BJ (cell line): Measurements from ENCODE around the gene HS6ST2. TPM values are rescaled to one million over a fixed set of nuclear protein-coding genes. Genes with fewer than 3 reads are reported as not detected.

Experiments
- CTCF ChIA-PET: fragments of 350-600 bp; formaldehyde crosslinking; extraction: SDS; loops from one replicate; lab custom pipeline; 2021; ENCODE audit warnings: antibody characterized with exemption, inconsistent platforms; lab: Yijun Ruan, JAX
- POLR2A ChIA-PET: fragments of 300-600 bp; sonication (Branson Sonifier 250); formaldehyde crosslinking; extraction: SDS; loops from one replicate; lab custom pipeline; 2021; ENCODE audit warnings: antibody characterized with exemption; lab: Charles Lee
- DNase-seq: peaks from one replicate; pipeline ENCODE4 v3.0.0-alpha.2; 2011; ENCODE audit warnings: low read depth
- H3K27me3 ChIP-seq: 2 replicates; pipeline ENCODE4 v1.6.0; 2011; ENCODE audit warnings: low read length; ENCODE audit not compliant: control insufficient read depth, insufficient read depth
- H3K36me3 ChIP-seq: 2 replicates; pipeline ENCODE4 v1.5.1; 2011; ENCODE audit warnings: low read length; ENCODE audit not compliant: control insufficient read depth, insufficient read depth
- H3K4me3 ChIP-seq: 2 replicates; pipeline ENCODE4 v1.5.1; 2011; ENCODE audit warnings: low read depth, mild to moderate bottlenecking, control low read depth, low read length
- polyA plus RNA-seq: library from polyadenylated mRNA; depleted of rRNA; stranded (reverse); fragments of >200 nt; gene quantifications from 2 replicates; pipeline ENCODE4 v1.2.3, GENCODE V29; 2011
- TF ChIP-seq, protein P1 (sequence below): IDR thresholded peaks from 2 replicates; pipeline ENCODE4 v1.5.1; 2011; ENCODE audit warnings: low read depth, mild to moderate bottlenecking, control low read depth, inconsistent platforms, low read length, moderate library complexity; ENCODE audit not compliant: insufficient read depth

HS6ST2 gene
- polyA plus RNA-seq, 1 experiment = not detected

DNA sequence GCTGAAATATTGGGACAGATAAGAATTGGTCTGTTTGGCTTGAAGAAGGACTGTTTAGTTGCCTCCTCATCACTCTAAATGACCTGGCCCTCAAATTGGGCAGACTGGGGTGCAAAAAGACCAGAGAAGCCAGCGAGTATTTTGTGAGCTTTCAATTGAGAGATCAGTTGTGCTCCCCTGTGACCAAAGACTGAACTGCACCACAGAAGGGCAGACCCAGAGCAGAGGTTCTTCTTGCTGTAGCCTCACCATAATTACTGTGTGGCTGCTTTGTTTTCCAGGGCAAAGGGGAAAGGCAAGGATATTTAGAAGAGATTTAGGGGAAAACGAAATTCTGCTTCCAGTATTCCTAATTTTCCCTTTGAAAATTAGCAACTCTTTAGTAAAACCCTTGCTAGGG is 365.5 kb downstream of the HS6ST2 start:
- DNase-seq = no peak
- Histone ChIP-seq H3K27me3 (no peaks in the 10 kb centered on the region), H3K36me3 (no peaks in the 10 kb centered on the region), H3K4me3 (no peak overlapping the region)
- CTCF ChIA-PET = interaction anchor here (2.2 kb wide), 1 partner anchor 300 kb away, joined by 10 read pairs; no protein-coding TSS in a partner anchor
- TF ChIP-seq, protein P1, sequence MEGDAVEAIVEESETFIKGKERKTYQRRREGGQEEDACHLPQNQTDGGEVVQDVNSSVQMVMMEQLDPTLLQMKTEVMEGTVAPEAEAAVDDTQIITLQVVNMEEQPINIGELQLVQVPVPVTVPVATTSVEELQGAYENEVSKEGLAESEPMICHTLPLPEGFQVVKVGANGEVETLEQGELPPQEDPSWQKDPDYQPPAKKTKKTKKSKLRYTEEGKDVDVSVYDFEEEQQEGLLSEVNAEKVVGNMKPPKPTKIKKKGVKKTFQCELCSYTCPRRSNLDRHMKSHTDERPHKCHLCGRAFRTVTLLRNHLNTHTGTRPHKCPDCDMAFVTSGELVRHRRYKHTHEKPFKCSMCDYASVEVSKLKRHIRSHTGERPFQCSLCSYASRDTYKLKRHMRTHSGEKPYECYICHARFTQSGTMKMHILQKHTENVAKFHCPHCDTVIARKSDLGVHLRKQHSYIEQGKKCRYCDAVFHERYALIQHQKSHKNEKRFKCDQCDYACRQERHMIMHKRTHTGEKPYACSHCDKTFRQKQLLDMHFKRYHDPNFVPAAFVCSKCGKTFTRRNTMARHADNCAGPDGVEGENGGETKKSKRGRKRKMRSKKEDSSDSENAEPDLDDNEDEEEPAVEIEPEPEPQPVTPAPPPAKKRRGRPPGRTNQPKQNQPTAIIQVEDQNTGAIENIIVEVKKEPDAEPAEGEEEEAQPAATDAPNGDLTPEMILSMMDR = peak; percentile 44
- POLR2A ChIA-PET = no interaction called here

DNA sequence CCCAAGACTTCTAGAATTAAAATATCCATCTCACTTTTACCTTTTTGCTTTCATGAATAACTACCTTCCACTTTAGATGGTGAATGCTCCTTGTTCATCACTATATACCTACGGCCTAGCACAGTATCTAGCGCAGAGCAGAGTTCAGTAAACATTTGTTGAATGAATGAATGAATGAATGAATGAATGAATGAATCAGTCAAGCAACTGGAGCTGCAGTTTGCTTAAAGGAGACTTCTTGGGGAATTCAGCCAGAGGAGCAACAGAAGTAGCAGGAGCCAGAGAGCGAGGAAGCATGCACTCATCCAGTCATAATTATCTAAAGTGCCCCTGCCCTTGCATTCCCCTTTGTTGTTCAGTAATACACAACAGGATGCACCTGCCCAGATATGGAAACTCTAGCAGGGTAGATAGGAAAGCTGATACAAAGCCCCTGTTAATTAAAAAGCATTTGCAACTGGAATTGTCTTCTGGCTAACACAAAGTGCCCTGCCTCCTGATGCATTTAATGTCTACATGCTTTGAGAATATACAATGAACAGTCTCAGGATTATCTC is 366.6 kb downstream of the HS6ST2 start:
- ChIA-PET CTCF (interaction anchor here (2.2 kb wide), 1 partner anchor 299 kb away, joined by 10 read pairs; no protein-coding TSS in a partner anchor), POLR2A (no interaction called here)

DNA sequence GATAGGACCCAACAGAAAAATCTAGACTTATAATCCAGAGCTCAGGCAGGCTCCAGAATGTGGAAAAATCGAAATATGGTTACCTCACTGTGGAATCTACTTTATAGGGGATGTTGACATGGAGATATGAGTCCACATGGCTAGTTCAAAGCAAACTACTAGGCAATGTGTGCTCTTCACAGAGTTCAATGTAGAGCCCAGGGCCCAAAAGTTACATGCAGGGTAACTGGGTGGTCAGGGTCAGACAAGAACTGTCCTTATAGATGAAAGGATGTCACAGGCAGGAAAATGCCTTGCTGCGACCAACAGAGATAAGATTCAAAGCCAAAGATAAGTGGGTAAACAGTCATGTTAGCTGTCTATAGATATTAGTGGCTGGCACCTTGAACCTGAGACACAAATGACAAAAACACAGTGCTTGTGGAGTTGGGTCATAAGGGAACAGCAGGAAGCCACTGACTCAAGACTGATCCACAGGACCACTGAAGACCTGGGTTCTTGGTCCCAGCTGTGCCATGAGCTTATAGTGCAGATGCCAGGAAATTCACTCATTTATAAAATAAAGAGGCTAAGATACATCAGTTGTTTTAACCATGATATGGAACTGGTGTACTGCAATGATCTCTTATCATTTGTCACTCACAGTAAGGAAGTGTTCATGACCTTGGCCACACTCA is 367.9 kb downstream of the HS6ST2 start:
- CTCF ChIA-PET = no interaction called here
- POLR2A ChIA-PET = no interaction called here

More for the DNA sequence above, 366.6 kb downstream of the HS6ST2 start:
- no peaks in the 10 kb centered on the region for H3K27me3 ChIP-seq
- TF ChIP-seq, protein P1 = no peak
- DNase-seq = no peak
- H3K36me3 ChIP-seq = no peaks in the 10 kb centered on the region
- no peak overlapping the region for H3K4me3 ChIP-seq

DNA sequence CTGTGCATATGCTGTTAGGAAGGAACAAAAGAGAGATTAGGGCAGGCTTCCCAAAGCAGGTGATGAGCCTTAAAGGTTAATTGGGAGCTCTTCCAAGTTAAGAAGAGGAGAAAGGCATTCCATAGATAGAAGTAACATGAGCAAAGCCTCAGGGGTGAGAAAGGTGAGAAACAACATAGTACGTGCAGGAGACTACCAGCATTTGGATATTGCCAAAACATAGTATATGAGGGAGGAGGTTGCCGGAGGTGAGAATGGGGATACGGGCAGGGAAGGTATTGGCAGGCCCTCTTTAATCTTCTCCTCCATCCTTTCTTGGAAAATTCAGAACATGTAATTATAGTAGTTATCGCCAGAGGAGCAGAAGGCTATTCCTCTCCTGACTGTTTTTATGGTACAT is 373.5 kb downstream of the HS6ST2 start:
- CTCF ChIA-PET = no interaction called here
- POLR2A ChIA-PET = no interaction called here

More for the DNA sequence above, 367.9 kb downstream of the HS6ST2 start:
- TF ChIP-seq, protein P1 = no peak
- Histone ChIP-seq H3K27me3 (no peaks in the 10 kb centered on the region), H3K36me3 (no peaks in the 10 kb centered on the region), H3K4me3 (no peak overlapping the region)
- DNase-seq = no peak

DNA sequence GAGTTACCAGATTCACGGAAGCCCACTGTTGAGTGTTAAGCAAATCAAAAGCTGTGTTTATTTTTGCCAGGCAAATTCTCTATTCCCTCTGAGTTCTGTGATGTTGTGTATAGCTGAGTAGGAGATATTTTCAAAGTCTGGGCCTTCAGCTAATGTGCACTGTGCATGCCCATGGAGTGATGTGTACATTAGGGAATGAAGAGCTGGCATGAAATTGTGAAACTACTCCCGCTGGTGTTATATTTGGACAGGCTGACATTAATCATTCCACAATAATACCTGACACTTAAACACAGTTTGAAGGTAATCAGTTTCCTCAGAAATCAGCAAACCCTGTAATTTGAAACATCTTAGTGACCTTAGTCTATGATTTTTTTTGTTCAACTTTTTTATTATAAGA is 381.5 kb downstream of the HS6ST2 start:
- DNase-seq = no peak
- ChIA-PET CTCF (no interaction called here), POLR2A (no interaction called here)
- Histone ChIP-seq H3K27me3 (no peaks in the 10 kb centered on the region), H3K36me3 (no peaks in the 10 kb centered on the region), H3K4me3 (no peak overlapping the region)
- TF ChIP-seq, protein P1 = no peak

More for the DNA sequence above, 373.5 kb downstream of the HS6ST2 start:
- Histone ChIP-seq H3K27me3 (no peaks in the 10 kb centered on the region), H3K4me3 (no peak overlapping the region), H3K36me3 (no peaks in the 10 kb centered on the region)
- TF ChIP-seq, protein P1 = no peak
- DNase-seq = no peak
